Adrenal gland (tissue), 12 donors: ENCODE results near the gene B4GALNT1. TPM values are rescaled to one million over a fixed set of nuclear protein-coding genes. Genes with fewer than 3 reads are reported as not detected.

ENCODE experiments used
- DNase-seq, 7 donors: peaks; one replicate each; pipeline ENCODE4 v3.0.0-alpha.2; 2019 to 2020
- H3K27ac ChIP-seq, 5 donors: fragments of 200-600 bp; sonication (generic) in 4 of 5; 1 replicate in 3 of 5; 2 replicates in 2 of 5; pipeline versions ENCODE4 v1.5.1 to v1.8.0; 2016 to 2020; ENCODE audit warnings: mild to moderate bottlenecking in 1 of 5
- H3K27me3 ChIP-seq: fragments of 200-600 bp; 2 replicates; pipeline ENCODE4 v1.8.0; 2021
- H3K36me3 ChIP-seq, 2 donors: fragments of 200-600 bp; replicated peaks in 1 of 2; 1 replicate in 1 of 2; 2 replicates in 1 of 2; pipeline versions ENCODE4 v1.5.1 to v1.8.0; 2018 to 2022
- H3K4me1 ChIP-seq, 2 donors: fragments of 200-600 bp; replicated peaks in 1 of 2; 1 replicate in 1 of 2; 2 replicates in 1 of 2; pipeline versions ENCODE4 v1.5.1 to v1.8.0; 2018 to 2021
- H3K4me3 ChIP-seq, 4 donors: fragments of 200-600 bp; sonication (generic) in 3 of 4; one replicate each; pipeline ENCODE4 v1.5.1; 2016 to 2018
- H3K9me3 ChIP-seq, 3 donors: fragments of 200-600 bp; sonication (generic) in 1 of 3; replicated peaks in 1 of 3; 1 replicate in 2 of 3; 2 replicates in 1 of 3; pipeline versions ENCODE4 v1.5.1 to v1.8.0; 2016 to 2021
- CTCF ChIP-seq, 6 experiments: fragments of 450-650 bp in 4 of 6; fragments of 200-600 bp in 2 of 6; sonication (generic) in 1 of 6; IDR thresholded peaks; 1 replicate in 5 of 6; 2 replicates in 1 of 6; pipeline versions ENCODE4 v1.5.1 to v1.8.0; 2016 to 2021; ENCODE audit warnings: antibody characterized with exemption in 6 of 6, mild to moderate bottlenecking in 2 of 6, moderate library complexity in 1 of 6
- POLR2A ChIP-seq, 2 donors: fragments of 450-650 bp; IDR thresholded peaks; one replicate each; pipeline ENCODE4 v1.6.1; 2017; ENCODE audit warnings: antibody characterized with exemption in 2 of 2, mild to moderate bottlenecking in 2 of 2, moderate library complexity in 1 of 2
- WGBS, 4 donors: extraction: QIAGEN DNeasy Blood & Tissue Kit in 2 of 4; methylation state at CpG; one replicate each; pipeline versions ENCODE4 v1.1.5 to v1.1.7; 2013 to 2017; 5-methylcytosine and 5-hydroxymethylcytosine counted together
- intact Hi-C, 2 donors: fragments of 100-400 bp; cut with DNase I; formaldehyde crosslinking; loops; one replicate each; pipeline versions ENCODE4 v1.14.1 to v1.15.0; 2022 to 2023
- polyA plus RNA-seq, 3 donors: library from polyadenylated mRNA; stranded (reverse); fragments of 200-250 nt in 2 of 3; fragments of 350-450 nt in 1 of 3; fragmentation: Illumina TruSeq in 1 of 3; extraction: RNeasy Lipid Tissue Mini Kit (QIAGEN cat#74804) in 1 of 3; gene quantifications; one replicate each; pipeline ENCODE4 v1.2.3, GENCODE V29; 2013 to 2014
- total RNA-seq, 9 donors: library from RNA; depleted of rRNA in 4 of 9; stranded (reverse); fragments of >200 nt in 4 of 9; fragments of 120-200 nt in 1 of 9; fragmentation: NEBNext Ultra II Directional in 1 of 9; extraction: Animal tissue kit (Norgen Biotek cat#: 25700) in 1 of 9; gene quantifications; one replicate each; pipeline versions ENCODE4 v1.1.0 to v1.2.4, GENCODE V29; 2013 to 2023
- donor health status: healthy with polysubstance abuse.
- donor health status: Bipolar disorder and iron deficiency.
- donor health status: DM: yes; HTN: yes; CAD: no.
- donor health status: DM: no; HTN: no; CAD: no.
- donor health status: DM: no; HTN: no; CAD: no.
- donor health status: DM: yes; HTN: yes; CAD: no.

The B4GALNT1 gene
- total and polyA plus RNA-seq, 12 donors: 0.17 to 7.4 (median 1.2) TPM

DNA sequence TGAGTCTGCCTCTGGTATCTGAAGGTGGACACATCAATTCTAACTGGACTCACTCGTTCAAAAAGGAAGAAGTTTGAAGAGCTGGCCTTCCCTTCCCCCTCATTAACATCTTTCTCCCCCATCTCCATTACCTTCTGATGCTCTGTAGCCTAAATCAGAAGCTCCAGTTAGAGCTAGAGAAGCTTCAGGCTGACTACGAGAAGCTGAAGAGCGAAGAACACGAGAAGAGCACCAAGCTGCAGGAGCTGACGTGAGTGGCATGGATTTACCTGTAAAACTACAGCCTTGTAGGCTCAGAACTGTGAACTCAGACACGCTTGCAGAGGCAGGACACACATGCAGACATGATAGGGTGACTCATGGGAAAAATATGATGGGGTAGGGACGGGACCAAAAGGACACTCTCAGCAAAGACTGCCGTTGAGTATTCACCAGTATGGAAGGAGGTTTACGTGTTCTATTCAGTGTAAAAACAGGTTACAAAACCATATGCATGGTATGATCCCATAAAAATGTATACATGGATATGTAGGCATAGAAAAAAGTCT is 56.3 kb downstream of the B4GALNT1 start:
- no peak for DNase-seq
- intact Hi-C loops: no loop called here
- H3K4me1 ChIP-seq: no peaks in the 10 kb centered on the region
- H3K27me3 ChIP-seq: peaks cover under 1% of the 10 kb centered on the region
- H3K4me3 ChIP-seq: no peak overlapping the region
- no peaks in the 10 kb centered on the region for H3K9me3 ChIP-seq
- 78 to 85% (median 82%) methylated on average over 9 of the region's 9 CpGs for whole genome bisulfite sequencing, 4 donors
- TF ChIP-seq POLR2A (IDR thresholded peaks at IDR 0.05) (no peak), CTCF (IDR thresholded peaks at IDR 0.05) (no peak)
- no peak overlapping the region for H3K27ac ChIP-seq
- no peaks in the 10 kb centered on the region for H3K36me3 ChIP-seq

Other genes starting within 250 kb of the B4GALNT1 start
- 10 to 100 TPM; 25.3 to 91.9 (median 50.1) TPM for gene R3HDM2, start 202.2 kb downstream of the B4GALNT1 start, total RNA-seq
- gene R3HDM2, start 202.2 kb downstream of the B4GALNT1 start, polyA plus RNA-seq: 10 to 100 TPM; 21.9 to 33.8 (median 32.4) TPM
- not detected for gene INHBC, start 198.4 kb downstream of the B4GALNT1 start, total RNA-seq
- gene INHBC, start 198.4 kb downstream of the B4GALNT1 start, polyA plus RNA-seq: not detected
- gene INHBE, start 177.9 kb downstream of the B4GALNT1 start, total RNA-seq: under 1 TPM in 1 of 9 donors, not detected in 8; 0.11 TPM
- gene INHBE, start 177.9 kb downstream of the B4GALNT1 start, polyA plus RNA-seq: not detected
- gene GLI1, start 173.4 kb downstream of the B4GALNT1 start, total RNA-seq: 1 to 10 TPM in 5 of 9 donors, under 1 TPM in 4; 0.30 to 2.8 (median 1.0) TPM
- gene GLI1, start 173.4 kb downstream of the B4GALNT1 start, polyA plus RNA-seq: 1 to 10 TPM in 2 of 3 donors, under 1 TPM in 1; 0.44 to 7.2 (median 4.4) TPM
- 10 to 100 TPM in 7 of 9 donors, 1 to 10 TPM in 2; 1.3 to 39.4 (median 14.2) TPM for gene ARHGAP9, start 153.3 kb downstream of the B4GALNT1 start, total RNA-seq
- 10 to 100 TPM in 2 of 3 donors, 1 to 10 TPM in 1; 4.1 to 46.4 (median 19.4) TPM for gene ARHGAP9, start 153.3 kb downstream of the B4GALNT1 start, polyA plus RNA-seq
- gene MARS1, start 145.1 kb downstream of the B4GALNT1 start, total RNA-seq: 100 to 1,000 TPM in 5 of 9 donors, 10 to 100 TPM in 4; 38.3 to 182 (median 126) TPM
- 100 to 1,000 TPM; 114 to 210 (median 143) TPM for gene MARS1, start 145.1 kb downstream of the B4GALNT1 start, polyA plus RNA-seq
- gene DDIT3, start 112.7 kb downstream of the B4GALNT1 start, total RNA-seq: 10 to 100 TPM in 8 of 9 donors, 1 to 10 TPM in 1; 7.7 to 65.1 (median 31.1) TPM
- gene DDIT3, start 112.7 kb downstream of the B4GALNT1 start, polyA plus RNA-seq: 10 to 100 TPM; 72.8 to 98.4 (median 72.9) TPM
- gene MBD6, start 110.4 kb downstream of the B4GALNT1 start, total RNA-seq: 100 to 1,000 TPM in 2 of 9 donors, 10 to 100 TPM in 7; 10.5 to 128 (median 32.6) TPM
- gene MBD6, start 110.4 kb downstream of the B4GALNT1 start, polyA plus RNA-seq: 100 to 1,000 TPM in 1 of 3 donors, 10 to 100 TPM in 2; 21.7 to 167 (median 91.4) TPM
- gene DCTN2, start 86.0 kb downstream of the B4GALNT1 start, total RNA-seq: 100 to 1,000 TPM; 114 to 202 (median 137) TPM
- gene DCTN2, start 86.0 kb downstream of the B4GALNT1 start, polyA plus RNA-seq: 100 to 1,000 TPM in 2 of 3 donors, 10 to 100 TPM in 1; 81.2 to 238 (median 101) TPM
- 1 to 10 TPM in 4 of 9 donors, under 1 TPM in 4, not detected in 1; 0.32 to 7.6 (median 1.3) TPM for gene KIF5A, start 83.2 kb downstream of the B4GALNT1 start, total RNA-seq
- gene KIF5A, start 83.2 kb downstream of the B4GALNT1 start, polyA plus RNA-seq: 1 to 10 TPM; 1.9 to 7.4 (median 5.6) TPM
- gene PIP4K2C, start 42.0 kb downstream of the B4GALNT1 start, total RNA-seq: 10 to 100 TPM; 19.5 to 75.9 (median 28.8) TPM
- 10 to 100 TPM in 1 of 3 donors, 1 to 10 TPM in 2; 8.1 to 31.5 (median 8.6) TPM for gene PIP4K2C, start 42.0 kb downstream of the B4GALNT1 start, polyA plus RNA-seq
- gene DTX3, start 28.4 kb downstream of the B4GALNT1 start, total RNA-seq: 10 to 100 TPM; 21.4 to 59.7 (median 46.0) TPM
- gene DTX3, start 28.4 kb downstream of the B4GALNT1 start, polyA plus RNA-seq: 100 to 1,000 TPM in 1 of 3 donors, 10 to 100 TPM in 2; 20.4 to 136 (median 98.9) TPM
- gene ARHGEF25, start 21.8 kb downstream of the B4GALNT1 start, total RNA-seq: 10 to 100 TPM in 4 of 9 donors, 1 to 10 TPM in 5; 4.9 to 15.9 (median 9.3) TPM
- gene ARHGEF25, start 21.8 kb downstream of the B4GALNT1 start, polyA plus RNA-seq: 10 to 100 TPM in 2 of 3 donors, 1 to 10 TPM in 1; 5.3 to 86.4 (median 34.4) TPM
- gene OS9, start 60.9 kb upstream of the B4GALNT1 start, total RNA-seq: 100 to 1,000 TPM; 157 to 428 (median 293) TPM
- gene OS9, start 60.9 kb upstream of the B4GALNT1 start, polyA plus RNA-seq: 100 to 1,000 TPM; 155 to 282 (median 234) TPM
- 1 to 10 TPM in 7 of 9 donors, under 1 TPM in 2; 0.50 to 4.0 (median 1.8) TPM for gene AGAP2, start 105.5 kb upstream of the B4GALNT1 start, total RNA-seq
- 1 to 10 TPM; 1.9 to 8.1 (median 2.6) TPM for gene AGAP2, start 105.5 kb upstream of the B4GALNT1 start, polyA plus RNA-seq
- 100 to 1,000 TPM in 1 of 9 donors, 10 to 100 TPM in 8; 44.2 to 115 (median 58.1) TPM for gene TSPAN31, start 111.8 kb upstream of the B4GALNT1 start, total RNA-seq
- 10 to 100 TPM; 25.3 to 50.7 (median 45.1) TPM for gene TSPAN31, start 111.8 kb upstream of the B4GALNT1 start, polyA plus RNA-seq
- gene CDK4, start 119.1 kb upstream of the B4GALNT1 start, total RNA-seq: 100 to 1,000 TPM in 8 of 9 donors, 10 to 100 TPM in 1; 90.9 to 197 (median 145) TPM
- 10 to 100 TPM; 46.8 to 78.8 (median 66.1) TPM for gene CDK4, start 119.1 kb upstream of the B4GALNT1 start, polyA plus RNA-seq
- 10 to 100 TPM in 7 of 9 donors, 1 to 10 TPM in 2; 6.7 to 23.4 (median 16.5) TPM for gene MARCHF9, start 121.9 kb upstream of the B4GALNT1 start, total RNA-seq
- gene MARCHF9, start 121.9 kb upstream of the B4GALNT1 start, polyA plus RNA-seq: 10 to 100 TPM in 2 of 3 donors, 1 to 10 TPM in 1; 9.5 to 45.1 (median 44.0) TPM
- gene CYP27B1, start 133.9 kb upstream of the B4GALNT1 start, total RNA-seq: 10 to 100 TPM in 1 of 9 donors, 1 to 10 TPM in 7, under 1 TPM in 1; 0.48 to 10.4 (median 2.8) TPM
- 1 to 10 TPM; 2.5 to 3.8 (median 3.5) TPM for gene CYP27B1, start 133.9 kb upstream of the B4GALNT1 start, polyA plus RNA-seq
- gene METTL1, start 138.9 kb upstream of the B4GALNT1 start, total RNA-seq: 10 to 100 TPM in 8 of 9 donors, 1 to 10 TPM in 1; 4.7 to 56.8 (median 22.6) TPM
- 10 to 100 TPM; 53.4 to 87.8 (median 62.6) TPM for gene METTL1, start 138.9 kb upstream of the B4GALNT1 start, polyA plus RNA-seq
- gene EEF1AKMT3, start 139.4 kb upstream of the B4GALNT1 start, total RNA-seq: 10 to 100 TPM in 5 of 9 donors, 1 to 10 TPM in 4; 4.3 to 35.9 (median 11.8) TPM
- gene EEF1AKMT3, start 139.4 kb upstream of the B4GALNT1 start, polyA plus RNA-seq: 1 to 10 TPM; 2.4 to 9.9 (median 3.4) TPM
- 100 to 1,000 TPM in 2 of 9 donors, 10 to 100 TPM in 7; 40.4 to 107 (median 70.4) TPM for gene TSFM, start 149.6 kb upstream of the B4GALNT1 start, total RNA-seq
- gene TSFM, start 149.6 kb upstream of the B4GALNT1 start, polyA plus RNA-seq: 10 to 100 TPM; 31.5 to 82.6 (median 62.5) TPM
- gene AVIL, start 185.5 kb upstream of the B4GALNT1 start, total RNA-seq: 10 to 100 TPM in 1 of 9 donors, 1 to 10 TPM in 8; 1.5 to 10.3 (median 4.5) TPM
- 10 to 100 TPM in 2 of 3 donors, 1 to 10 TPM in 1; 5.0 to 32.6 (median 27.9) TPM for gene AVIL, start 185.5 kb upstream of the B4GALNT1 start, polyA plus RNA-seq
- 100 to 1,000 TPM in 7 of 9 donors, 10 to 100 TPM in 2; 89.2 to 275 (median 250) TPM for gene CTDSP2, start 213.5 kb upstream of the B4GALNT1 start, total RNA-seq
- gene CTDSP2, start 213.5 kb upstream of the B4GALNT1 start, polyA plus RNA-seq: 10 to 100 TPM; 42.9 to 89.6 (median 51.3) TPM